ENCODE measurements around the gene CSTPP1.
"Not testable (repeated sequence)": the region's sequence is repeated elsewhere in the genome, so short reads cannot be mapped to it uniquely, and the experiment has no call there.

- TF ChIP-seq, protein P1, sequence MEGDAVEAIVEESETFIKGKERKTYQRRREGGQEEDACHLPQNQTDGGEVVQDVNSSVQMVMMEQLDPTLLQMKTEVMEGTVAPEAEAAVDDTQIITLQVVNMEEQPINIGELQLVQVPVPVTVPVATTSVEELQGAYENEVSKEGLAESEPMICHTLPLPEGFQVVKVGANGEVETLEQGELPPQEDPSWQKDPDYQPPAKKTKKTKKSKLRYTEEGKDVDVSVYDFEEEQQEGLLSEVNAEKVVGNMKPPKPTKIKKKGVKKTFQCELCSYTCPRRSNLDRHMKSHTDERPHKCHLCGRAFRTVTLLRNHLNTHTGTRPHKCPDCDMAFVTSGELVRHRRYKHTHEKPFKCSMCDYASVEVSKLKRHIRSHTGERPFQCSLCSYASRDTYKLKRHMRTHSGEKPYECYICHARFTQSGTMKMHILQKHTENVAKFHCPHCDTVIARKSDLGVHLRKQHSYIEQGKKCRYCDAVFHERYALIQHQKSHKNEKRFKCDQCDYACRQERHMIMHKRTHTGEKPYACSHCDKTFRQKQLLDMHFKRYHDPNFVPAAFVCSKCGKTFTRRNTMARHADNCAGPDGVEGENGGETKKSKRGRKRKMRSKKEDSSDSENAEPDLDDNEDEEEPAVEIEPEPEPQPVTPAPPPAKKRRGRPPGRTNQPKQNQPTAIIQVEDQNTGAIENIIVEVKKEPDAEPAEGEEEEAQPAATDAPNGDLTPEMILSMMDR (conservative IDR thresholded peaks at IDR 0.05), result not testable (repeated sequence)
- not testable (repeated sequence) for TF ChIP-seq EZH2 (IDR thresholded peaks at IDR 0.05; ENCODE audit: low read depth)
Measured at GRCh38 chr11:46992386-46992785, 55.8 kb downstream of the CSTPP1 start.
